ENCODE data around the gene RIPK3. TPM values are rescaled to one million over a fixed set of nuclear protein-coding genes. Genes with fewer than 3 reads are reported as not detected.

RIPK3 gene
- total and polyA plus RNA-seq, 4 experiments from 2014 or later, result 6.2 to 63.5 (median 39.8) TPM

DNA sequence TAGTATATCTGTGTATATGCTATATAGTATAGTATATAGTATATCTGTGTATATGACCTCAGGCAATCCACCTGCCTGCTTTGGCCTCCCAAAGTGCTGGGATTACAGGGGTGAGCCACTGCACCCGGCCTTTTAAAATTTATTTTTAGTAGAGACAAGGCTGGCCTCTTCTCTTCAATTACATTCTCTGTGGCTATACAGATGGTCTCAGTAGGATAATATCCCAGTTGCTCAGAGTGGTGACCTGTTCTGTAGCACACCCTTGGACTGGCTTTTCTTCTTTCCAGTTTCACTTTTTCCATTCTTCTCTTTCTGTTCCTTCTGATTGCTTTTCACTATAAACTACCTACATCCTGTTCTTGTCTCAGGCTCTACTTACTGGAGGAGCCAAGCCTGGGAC, 25.1 kb upstream of the RIPK3 start:
- peaks cover 35% of the 10 kb centered on the region for H3K4me1 ChIP-seq (ENCODE audit: insufficient read depth, low read length)
- Mint-ChIP-seq H3K9me3 (peaks cover 0 to 11% (median 5%) of the 10 kb centered on the region in 8 donors), H3K27ac (no peak overlapping the region), H3K27me3 (peaks cover 34 to 49% of the 10 kb centered on the region in 2 donors), H3K4me3 (peak overlapping the region in 1 of 8 donors; percentile 5), H3K36me3 (peaks cover 3 to 5% of the 10 kb centered on the region in 2 donors), H3K4me1 (peaks cover 15 to 31% (median 22%) of the 10 kb centered on the region in 4 donors)
- no peaks in the 10 kb centered on the region for H3K9me3 ChIP-seq (ENCODE audit: control insufficient read depth in 1 of 2, low read length in 2 of 2)
- H3K27ac ChIP-seq (ENCODE audit: low read depth, low read length), result no peak overlapping the region
- no peaks in the 10 kb centered on the region for H3K36me3 ChIP-seq (ENCODE audit: insufficient read depth, low read length)
- CTCF ChIA-PET (ENCODE audit: partially characterized antibody), result interaction anchor here (0.8 to 2.3 kb wide), 7 partner anchors 25 to 77 kb away, joined by 3 to 41 read pairs (median 4); partner anchors contain the start of genes KHNYN and RIPK3
- intact Hi-C loops (cut with micrococcal nuclease), result loop anchor here (1.0 to 10.0 kb wide), 2 partner anchors 66 to 310 kb away; no protein-coding TSS in a partner anchor
- POLR2A ChIA-PET (ENCODE audit: partially characterized antibody), result interaction anchor here (0.8 to 2.3 kb wide), 2 partner anchors 66 to 77 kb away, joined by 3 to 29 read pairs; partner anchors contain the start of genes CBLN3 and KHNYN
- H3K4me3 ChIP-seq (ENCODE audit: low read length in 2 of 2), result no peak overlapping the region
- DNase-seq, result no peak
- H3K27me3 ChIP-seq (ENCODE audit: insufficient read depth, low read length), result peaks cover 29% of the 10 kb centered on the region

DNA sequence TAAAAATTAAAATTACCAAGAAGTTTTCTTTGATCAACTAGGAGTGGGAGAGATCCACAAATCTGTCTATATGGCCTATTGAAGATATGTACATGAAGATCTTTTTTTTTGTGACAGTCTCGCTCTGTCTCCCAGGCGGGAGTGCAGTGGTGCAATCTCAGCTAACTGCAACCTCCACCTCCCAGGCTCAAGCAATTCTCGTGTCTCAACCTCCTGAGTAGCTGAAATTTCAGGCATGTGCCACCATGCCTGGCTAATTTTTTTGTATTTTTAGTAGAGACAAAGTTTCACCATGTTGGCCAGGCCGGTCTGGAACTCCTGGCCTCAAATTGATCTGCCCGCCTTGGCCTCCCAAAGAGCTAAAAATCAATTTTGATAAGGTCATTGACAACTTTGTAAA, 23.6 kb upstream of the RIPK3 start:
- no peaks in the 10 kb centered on the region for H3K9me3 ChIP-seq (ENCODE audit: control insufficient read depth in 1 of 2, low read length in 2 of 2)
- intact Hi-C loops (cut with micrococcal nuclease), result loop anchor here (10.0 kb wide), 1 partner anchor 311 kb away; no protein-coding TSS in a partner anchor
- ChIA-PET POLR2A (ENCODE audit: partially characterized antibody) (interaction anchor here (1.6 kb wide), 1 partner anchor 67 kb away, joined by 5 read pairs; the partner anchor contains the start of genes CBLN3 and KHNYN), CTCF (ENCODE audit: partially characterized antibody) (interaction anchor here (2.7 kb wide), 1 partner anchor 73 kb away, joined by 11 read pairs; no protein-coding TSS in a partner anchor)
- H3K4me1 ChIP-seq (ENCODE audit: insufficient read depth, low read length), result peaks cover 35% of the 10 kb centered on the region
- H3K4me3 ChIP-seq (ENCODE audit: low read length in 2 of 2), result no peak overlapping the region
- Mint-ChIP-seq H3K27ac (no peak overlapping the region), H3K9me3 (peaks cover 0 to 15% (median 5%) of the 10 kb centered on the region in 8 donors), H3K4me1 (peaks cover 14 to 26% (median 20%) of the 10 kb centered on the region in 4 donors), H3K4me3 (no peak overlapping the region), H3K27me3 (peaks cover 33 to 43% of the 10 kb centered on the region in 2 donors), H3K36me3 (peaks cover 3 to 5% of the 10 kb centered on the region in 2 donors)
- peaks cover 31% of the 10 kb centered on the region for H3K27me3 ChIP-seq (ENCODE audit: insufficient read depth, low read length)
- H3K36me3 ChIP-seq (ENCODE audit: insufficient read depth, low read length), result no peaks in the 10 kb centered on the region
- H3K27ac ChIP-seq (ENCODE audit: low read depth, low read length), result no peak overlapping the region
- DNase-seq, result no peak

DNA sequence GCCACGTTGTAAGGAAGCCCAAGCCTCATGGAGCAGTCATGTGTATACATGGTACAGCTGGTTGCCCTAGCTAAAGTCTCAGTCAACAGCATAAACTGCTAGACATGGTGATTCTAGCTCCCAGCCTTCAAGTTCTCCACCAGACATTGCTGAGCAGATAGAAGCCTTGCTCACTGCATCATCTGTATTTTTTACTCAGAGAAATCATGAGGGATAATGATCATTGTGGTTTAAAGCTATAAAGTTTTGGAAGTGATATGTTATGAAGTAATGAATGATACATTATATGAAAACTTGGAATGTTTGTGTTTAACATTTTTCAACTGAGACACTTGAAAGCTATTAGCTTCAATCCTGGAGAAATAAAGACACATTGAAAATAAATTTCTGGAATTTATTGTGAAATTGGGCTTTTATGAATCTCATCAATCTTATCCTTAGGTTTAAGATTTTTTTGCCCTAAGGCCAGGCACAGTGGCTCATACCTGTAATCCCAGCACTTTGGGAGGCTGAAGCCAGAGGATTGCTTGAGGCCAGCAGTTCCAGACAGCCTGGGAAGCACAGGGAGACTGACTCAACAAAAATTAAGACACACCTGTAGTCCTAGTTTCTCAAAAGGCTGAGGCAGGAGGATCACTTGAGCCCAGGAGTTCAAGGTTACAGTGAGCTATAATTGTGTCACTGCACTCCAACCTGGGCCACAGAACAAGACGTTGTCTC, 22.6 kb upstream of the RIPK3 start:
- Mint-ChIP-seq H3K4me3 (no peak overlapping the region), H3K27me3 (peaks cover 27 to 41% of the 10 kb centered on the region in 2 donors), H3K9me3 (peaks cover 0 to 15% (median 5%) of the 10 kb centered on the region in 8 donors), H3K4me1 (peaks cover 11 to 21% (median 15%) of the 10 kb centered on the region in 4 donors), H3K27ac (no peak overlapping the region), H3K36me3 (peaks cover 3 to 5% of the 10 kb centered on the region in 2 donors)
- ChIA-PET CTCF (ENCODE audit: partially characterized antibody) (interaction anchor here (1.0 to 2.9 kb wide), 4 partner anchors 29 to 74 kb away, joined by 4 to 14 read pairs (median 8); no protein-coding TSS in a partner anchor), POLR2A (ENCODE audit: partially characterized antibody) (interaction anchor here (1.0 to 1.6 kb wide), 3 partner anchors 22 to 68 kb away, joined by 3 to 5 read pairs (median 4); partner anchors contain the start of genes CBLN3, KHNYN and RIPK3)
- Histone ChIP-seq H3K36me3 (ENCODE audit: insufficient read depth, low read length) (no peaks in the 10 kb centered on the region), H3K4me3 (ENCODE audit: low read length in 2 of 2) (no peak overlapping the region), H3K9me3 (ENCODE audit: control insufficient read depth in 1 of 2, low read length in 2 of 2) (no peaks in the 10 kb centered on the region), H3K4me1 (ENCODE audit: insufficient read depth, low read length) (peaks cover 25% of the 10 kb centered on the region), H3K27me3 (ENCODE audit: insufficient read depth, low read length) (peaks cover 26% of the 10 kb centered on the region), H3K27ac (ENCODE audit: low read depth, low read length) (no peak overlapping the region)
- intact Hi-C loops (cut with micrococcal nuclease), result loop anchor here (10.0 kb wide), 1 partner anchor 312 kb away; no protein-coding TSS in a partner anchor
- no peak for DNase-seq

DNA sequence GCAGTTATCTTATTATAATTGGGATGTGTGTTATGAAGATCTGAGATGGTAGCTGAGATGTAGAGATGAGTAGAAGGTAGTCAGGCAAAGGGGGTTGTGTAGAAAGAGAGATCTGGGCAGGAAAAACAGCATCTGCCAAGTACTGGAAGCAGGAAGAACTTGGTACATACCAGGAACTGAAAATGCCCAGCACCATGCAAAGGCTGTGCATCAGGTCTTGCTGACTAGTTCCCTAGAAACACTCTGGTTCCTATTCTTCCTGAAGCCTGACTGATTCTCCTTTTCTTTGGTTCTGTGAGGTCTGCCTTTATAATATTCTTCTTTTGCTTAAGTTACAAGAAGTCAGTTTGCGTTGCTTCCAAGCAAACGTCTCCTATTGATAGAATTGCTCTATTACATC, 21.5 kb upstream of the RIPK3 start:
- H3K27me3 Mint-ChIP-seq, result peaks cover 20 to 35% of the 10 kb centered on the region in 2 donors
- H3K9me3 Mint-ChIP-seq, result peaks cover 0 to 15% (median 5%) of the 10 kb centered on the region in 8 donors
- peaks cover 3 to 5% of the 10 kb centered on the region in 2 donors for H3K36me3 Mint-ChIP-seq
- peaks cover 8 to 12% (median 10%) of the 10 kb centered on the region in 4 donors for H3K4me1 Mint-ChIP-seq
- ChIA-PET POLR2A (ENCODE audit: partially characterized antibody) (interaction anchor here (1.0 to 1.4 kb wide), 2 partner anchors 21 to 66 kb away, joined by 3 to 4 read pairs; partner anchors contain the start of gene RIPK3), CTCF (ENCODE audit: partially characterized antibody) (interaction anchor here (1.0 to 2.9 kb wide), 4 partner anchors 28 to 75 kb away, joined by 4 to 14 read pairs (median 8); no protein-coding TSS in a partner anchor)
- Histone ChIP-seq H3K4me1 (ENCODE audit: insufficient read depth, low read length) (peaks cover 14% of the 10 kb centered on the region), H3K9me3 (ENCODE audit: control insufficient read depth in 1 of 2, low read length in 2 of 2) (no peaks in the 10 kb centered on the region), H3K4me3 (ENCODE audit: low read length in 2 of 2) (no peak overlapping the region), H3K27me3 (ENCODE audit: insufficient read depth, low read length) (peaks cover 17% of the 10 kb centered on the region), H3K36me3 (ENCODE audit: insufficient read depth, low read length) (no peaks in the 10 kb centered on the region), H3K27ac (ENCODE audit: low read depth, low read length) (no peak overlapping the region)
- H3K27ac Mint-ChIP-seq, result no peak overlapping the region
- DNase-seq, result no peak
- intact Hi-C loops (cut with micrococcal nuclease), result loop anchor here (10.0 kb wide), 1 partner anchor 313 kb away; no protein-coding TSS in a partner anchor
- no peak overlapping the region for H3K4me3 Mint-ChIP-seq

DNA sequence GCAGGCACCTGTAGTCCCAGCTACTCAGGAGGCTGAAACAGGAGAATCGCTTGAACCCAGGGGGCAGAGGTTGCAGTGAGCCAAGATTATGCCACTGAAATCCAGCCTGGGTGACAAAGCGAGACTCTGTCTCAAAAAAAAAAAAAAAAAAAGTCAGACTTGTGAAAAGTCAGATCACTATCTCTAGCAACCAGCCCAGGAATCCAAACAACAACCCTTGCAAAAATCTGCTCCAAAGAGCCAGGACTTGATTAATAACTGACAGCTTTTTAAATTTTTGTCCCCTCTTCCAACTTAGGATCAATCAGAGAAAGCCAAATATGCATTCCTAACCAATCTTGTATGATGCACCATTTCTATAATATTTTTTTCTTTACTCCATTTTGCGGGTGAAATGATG, 20.5 kb upstream of the RIPK3 start:
- intact Hi-C loops (cut with micrococcal nuclease), result loop anchor here (10.0 kb wide), 1 partner anchor 315 kb away; no protein-coding TSS in a partner anchor
- Histone ChIP-seq H3K4me3 (ENCODE audit: low read length in 2 of 2) (no peak overlapping the region), H3K27ac (ENCODE audit: low read depth, low read length) (no peak overlapping the region), H3K27me3 (ENCODE audit: insufficient read depth, low read length) (peaks cover 10% of the 10 kb centered on the region), H3K9me3 (ENCODE audit: control insufficient read depth in 1 of 2, low read length in 2 of 2) (no peaks in the 10 kb centered on the region), H3K4me1 (ENCODE audit: insufficient read depth, low read length) (peaks cover 4% of the 10 kb centered on the region), H3K36me3 (ENCODE audit: insufficient read depth, low read length) (no peaks in the 10 kb centered on the region)
- ChIA-PET POLR2A (ENCODE audit: partially characterized antibody) (interaction anchor here (1.2 kb wide), 1 partner anchor 70 kb away, joined by 3 read pairs; the partner anchor contains the start of gene KHNYN), CTCF (ENCODE audit: partially characterized antibody) (interaction anchor here (2.9 to 3.4 kb wide), 2 partner anchors 27 to 71 kb away, joined by 11 to 14 read pairs; no protein-coding TSS in a partner anchor)
- no peak for DNase-seq
- no peak overlapping the region for H3K4me3 Mint-ChIP-seq
- H3K4me1 Mint-ChIP-seq, result peaks cover 0 to 3% (median 1%) of the 10 kb centered on the region in 4 donors
- peaks cover 3 to 5% of the 10 kb centered on the region in 2 donors for H3K36me3 Mint-ChIP-seq
- H3K27ac Mint-ChIP-seq, result no peak overlapping the region
- H3K9me3 Mint-ChIP-seq, result peaks cover 0 to 15% (median 5%) of the 10 kb centered on the region in 8 donors
- H3K27me3 Mint-ChIP-seq, result peaks cover 12 to 27% of the 10 kb centered on the region in 2 donors

DNA sequence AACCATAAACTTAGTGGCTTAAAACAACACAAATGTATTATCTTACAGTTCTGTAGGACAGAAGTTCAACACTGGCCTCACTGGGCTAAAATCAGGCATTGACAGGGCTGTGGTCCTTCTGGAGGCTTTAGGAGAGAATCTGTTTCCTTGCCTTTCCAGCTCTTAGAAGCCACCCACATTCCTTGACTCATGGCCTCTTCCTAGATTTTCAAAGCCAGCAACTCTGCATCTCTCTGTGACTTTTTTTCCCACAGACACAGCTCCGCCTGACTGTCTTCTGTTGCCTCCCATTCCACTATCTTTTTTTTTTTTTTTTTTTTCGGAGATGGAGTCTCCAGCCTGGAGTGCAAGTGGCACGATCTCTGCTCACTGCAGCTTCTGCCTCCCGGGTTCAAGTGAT, 16.4 kb upstream of the RIPK3 start:
- Mint-ChIP-seq H3K27me3 (peaks cover 23 to 30% of the 10 kb centered on the region in 2 donors), H3K4me1 (no peaks in the 10 kb centered on the region), H3K9me3 (peaks cover 0 to 15% (median 5%) of the 10 kb centered on the region in 8 donors), H3K27ac (no peak overlapping the region), H3K36me3 (peaks cover 3 to 5% of the 10 kb centered on the region in 2 donors), H3K4me3 (no peak overlapping the region)
- Histone ChIP-seq H3K36me3 (ENCODE audit: insufficient read depth, low read length) (no peaks in the 10 kb centered on the region), H3K27ac (ENCODE audit: low read depth, low read length) (no peak overlapping the region), H3K27me3 (ENCODE audit: insufficient read depth, low read length) (peaks cover 7% of the 10 kb centered on the region), H3K9me3 (ENCODE audit: control insufficient read depth in 1 of 2, low read length in 2 of 2) (no peaks in the 10 kb centered on the region), H3K4me1 (ENCODE audit: insufficient read depth, low read length) (no peaks in the 10 kb centered on the region), H3K4me3 (ENCODE audit: low read length in 2 of 2) (no peak overlapping the region)
- intact Hi-C loops (cut with micrococcal nuclease), result no loop called here
- no peak for DNase-seq
- POLR2A ChIA-PET (ENCODE audit: partially characterized antibody), result no interaction called here
- CTCF ChIA-PET (ENCODE audit: partially characterized antibody), result interaction anchor here (1.0 kb wide), 1 partner anchor 75 kb away, joined by 3 read pairs; no protein-coding TSS in a partner anchor

Data from CD4-positive, alpha-beta memory T cell (primary cell).